Measurements from ENCODE around the gene USP32.
"Not testable (repeated sequence)": the region's sequence is repeated elsewhere in the genome, so short reads cannot be mapped to it uniquely, and the experiment has no call there.

Gene USP32

GRCh38 chr17:60224064-60224463 is 167.9 kb downstream of the USP32 start:
- DNase-seq (ENCODE audit: extremely low read depth, low read depth): no peak
- no peak overlapping the region for H3K4me3 ChIP-seq (replicated peaks; ENCODE audit: low read depth, low read length)
- TF ChIP-seq, protein P1, sequence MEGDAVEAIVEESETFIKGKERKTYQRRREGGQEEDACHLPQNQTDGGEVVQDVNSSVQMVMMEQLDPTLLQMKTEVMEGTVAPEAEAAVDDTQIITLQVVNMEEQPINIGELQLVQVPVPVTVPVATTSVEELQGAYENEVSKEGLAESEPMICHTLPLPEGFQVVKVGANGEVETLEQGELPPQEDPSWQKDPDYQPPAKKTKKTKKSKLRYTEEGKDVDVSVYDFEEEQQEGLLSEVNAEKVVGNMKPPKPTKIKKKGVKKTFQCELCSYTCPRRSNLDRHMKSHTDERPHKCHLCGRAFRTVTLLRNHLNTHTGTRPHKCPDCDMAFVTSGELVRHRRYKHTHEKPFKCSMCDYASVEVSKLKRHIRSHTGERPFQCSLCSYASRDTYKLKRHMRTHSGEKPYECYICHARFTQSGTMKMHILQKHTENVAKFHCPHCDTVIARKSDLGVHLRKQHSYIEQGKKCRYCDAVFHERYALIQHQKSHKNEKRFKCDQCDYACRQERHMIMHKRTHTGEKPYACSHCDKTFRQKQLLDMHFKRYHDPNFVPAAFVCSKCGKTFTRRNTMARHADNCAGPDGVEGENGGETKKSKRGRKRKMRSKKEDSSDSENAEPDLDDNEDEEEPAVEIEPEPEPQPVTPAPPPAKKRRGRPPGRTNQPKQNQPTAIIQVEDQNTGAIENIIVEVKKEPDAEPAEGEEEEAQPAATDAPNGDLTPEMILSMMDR (IDR thresholded peaks at IDR 0.05; ENCODE audit: low read depth, low read length, missing control alignments): no peak

- TF ChIP-seq, protein P1 (IDR thresholded peaks at IDR 0.05; ENCODE audit: low read depth, low read length, missing control alignments): no peak
- DNase-seq (ENCODE audit: extremely low read depth, low read depth): no peak
- no peak overlapping the region for H3K4me3 ChIP-seq (replicated peaks; ENCODE audit: low read depth, low read length)
Observed at GRCh38 chr17:60223456-60223855, 168.5 kb downstream of the USP32 start.

DNA sequence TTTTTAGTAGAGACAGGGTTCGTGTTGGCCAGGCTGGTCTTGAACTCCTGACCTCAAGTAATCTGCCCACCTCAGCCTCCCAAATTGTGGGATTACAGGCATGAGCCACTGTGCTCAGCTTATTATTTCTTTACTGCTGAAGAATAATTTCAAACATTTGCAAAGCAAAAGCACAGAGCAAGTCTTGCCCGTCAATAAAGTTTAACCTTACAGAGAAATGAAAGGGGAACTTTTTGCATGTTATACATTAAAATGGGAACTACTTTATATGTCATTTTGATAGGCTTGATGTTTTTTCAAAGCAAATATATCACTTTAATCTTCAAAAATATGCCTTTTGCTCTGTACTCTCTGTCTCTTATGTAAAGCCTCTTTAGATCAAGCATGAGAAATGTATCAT is 173.2 kb downstream of the USP32 start:
- not testable (repeated sequence) for DNase-seq (ENCODE audit: extremely low read depth, low read depth); H3K4me3 ChIP-seq (replicated peaks; ENCODE audit: low read depth, low read length)

DNA sequence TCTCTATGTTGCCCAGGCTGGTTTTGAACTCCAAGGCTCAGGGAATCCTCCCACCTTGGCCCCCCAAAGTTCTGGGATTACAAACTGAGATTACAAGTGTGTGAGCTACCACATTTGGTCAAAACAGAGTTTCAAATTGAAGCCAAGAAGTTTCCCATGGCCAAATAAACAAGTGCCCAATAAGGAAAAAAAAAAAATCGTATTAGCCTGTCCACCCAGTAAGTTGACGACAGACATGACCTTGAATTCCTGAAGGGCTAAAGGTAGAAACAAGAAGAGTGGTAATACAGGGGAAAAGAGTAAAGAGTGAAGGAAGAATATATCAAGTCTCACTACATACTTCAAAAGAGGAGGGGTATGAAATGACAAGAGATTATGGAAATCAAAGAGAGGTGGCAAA is 176.0 kb downstream of the USP32 start:
- not testable (repeated sequence) for DNase-seq (ENCODE audit: extremely low read depth, low read depth); H3K4me3 ChIP-seq (replicated peaks; ENCODE audit: low read depth, low read length)

- DNase-seq (ENCODE audit: extremely low read depth, low read depth); H3K4me3 ChIP-seq (replicated peaks; ENCODE audit: low read depth, low read length): not testable (repeated sequence)
Observed at GRCh38 chr17:60211282-60211681, 180.7 kb downstream of the USP32 start.

DNA sequence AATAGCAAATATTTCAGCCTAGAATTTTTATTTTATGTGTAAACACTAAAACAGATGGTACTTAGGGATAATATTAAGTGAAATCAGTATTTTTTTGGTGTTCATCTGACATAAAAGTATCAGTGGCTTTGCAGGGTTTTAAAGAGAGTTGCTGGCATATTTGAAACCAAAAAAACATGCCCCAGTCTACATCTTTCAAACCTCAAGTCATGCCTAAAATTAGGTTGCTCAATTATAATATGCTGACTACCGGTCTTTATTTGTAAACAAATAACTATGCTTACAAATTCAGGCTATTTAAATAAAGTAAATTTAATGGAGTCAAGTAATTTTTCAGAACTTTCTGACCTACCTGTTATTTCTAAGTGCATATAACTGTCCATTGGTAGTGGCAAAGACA is 183.6 kb downstream of the USP32 start:
- not testable (repeated sequence) for H3K4me3 ChIP-seq (replicated peaks; ENCODE audit: low read depth, low read length); DNase-seq (ENCODE audit: extremely low read depth, low read depth)

- DNase-seq (ENCODE audit: extremely low read depth, low read depth): not testable (repeated sequence)
Observed at GRCh38 chr17:60205782-60206181, 186.2 kb downstream of the USP32 start.

DNA sequence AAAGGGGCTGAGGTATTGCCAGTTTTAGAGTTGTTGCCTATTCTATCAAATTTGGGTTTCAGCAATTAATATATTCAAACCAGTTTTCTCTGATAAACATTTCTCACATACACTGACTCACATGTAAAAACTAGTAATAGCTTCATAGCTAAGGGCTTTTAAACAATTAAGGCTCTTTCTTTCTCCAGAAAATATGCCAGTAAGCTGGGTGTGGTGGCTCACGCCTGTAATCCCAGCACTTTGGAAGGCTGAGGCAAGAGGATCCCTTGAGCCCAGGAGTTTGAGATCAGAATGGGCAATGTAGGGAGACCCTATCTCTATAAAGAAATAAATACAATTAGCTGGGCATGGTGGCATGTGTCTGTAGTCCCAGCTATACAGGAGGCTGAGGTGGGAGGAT is 193.3 kb downstream of the USP32 start:
- H3K4me3 ChIP-seq (replicated peaks; ENCODE audit: low read depth, low read length); DNase-seq (ENCODE audit: extremely low read depth, low read depth): not testable (repeated sequence)

More at GRCh38 chr17:60205782-60206181, 186.2 kb downstream of the USP32 start:
- not testable (repeated sequence) for H3K4me3 ChIP-seq (replicated peaks; ENCODE audit: low read depth, low read length)

- DNase-seq (ENCODE audit: extremely low read depth, low read depth): not testable (repeated sequence)
Observed at GRCh38 chr17:60194141-60194540, 197.8 kb downstream of the USP32 start.

DNA sequence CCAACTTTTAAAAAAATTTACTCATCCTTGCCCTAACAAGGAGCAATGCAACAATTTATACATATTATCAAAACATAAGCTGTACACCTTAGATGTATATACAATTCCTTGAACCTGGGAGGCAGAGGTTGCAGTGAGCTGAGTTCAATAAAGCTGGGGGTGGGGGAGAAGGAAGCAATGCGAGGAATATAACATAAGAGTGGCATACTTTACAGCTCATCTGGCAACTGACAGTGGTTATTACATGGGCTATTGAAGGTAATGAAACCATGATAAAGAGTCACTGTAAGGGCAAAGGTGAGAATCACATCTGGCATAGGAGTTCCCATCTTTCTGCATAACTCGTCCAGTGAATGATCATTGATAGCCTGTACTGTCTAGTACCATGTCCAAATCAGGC is 198.5 kb downstream of the USP32 start:
- no peak for DNase-seq (ENCODE audit: extremely low read depth, low read depth)
- no peak overlapping the region for H3K4me3 ChIP-seq (replicated peaks; ENCODE audit: low read depth, low read length)
- TF ChIP-seq, protein P1 (IDR thresholded peaks at IDR 0.05; ENCODE audit: low read depth, low read length, missing control alignments): no peak

More at GRCh38 chr17:60194141-60194540, 197.8 kb downstream of the USP32 start:
- not testable (repeated sequence) for H3K4me3 ChIP-seq (replicated peaks; ENCODE audit: low read depth, low read length)

DNA sequence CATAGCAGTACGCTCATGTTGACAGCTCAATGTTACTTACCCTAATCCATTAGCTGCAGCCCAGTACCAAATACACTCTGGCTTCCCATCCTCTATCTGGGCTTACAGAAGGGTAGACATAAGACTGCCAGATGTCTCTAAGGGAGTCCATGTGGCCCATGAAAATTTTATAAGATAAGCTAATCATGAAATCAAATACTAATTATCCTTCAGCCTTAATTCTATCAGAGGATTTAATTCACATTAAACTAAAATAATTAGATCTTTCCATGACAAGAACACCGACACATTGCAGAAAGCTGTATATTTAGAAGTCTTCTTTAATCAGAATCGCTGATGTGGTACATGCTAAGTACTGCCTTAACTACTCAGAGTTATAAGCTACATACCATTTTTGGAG is 198.9 kb downstream of the USP32 start:
- DNase-seq (ENCODE audit: extremely low read depth, low read depth); H3K4me3 ChIP-seq (replicated peaks; ENCODE audit: low read depth, low read length): not testable (repeated sequence)

DNA sequence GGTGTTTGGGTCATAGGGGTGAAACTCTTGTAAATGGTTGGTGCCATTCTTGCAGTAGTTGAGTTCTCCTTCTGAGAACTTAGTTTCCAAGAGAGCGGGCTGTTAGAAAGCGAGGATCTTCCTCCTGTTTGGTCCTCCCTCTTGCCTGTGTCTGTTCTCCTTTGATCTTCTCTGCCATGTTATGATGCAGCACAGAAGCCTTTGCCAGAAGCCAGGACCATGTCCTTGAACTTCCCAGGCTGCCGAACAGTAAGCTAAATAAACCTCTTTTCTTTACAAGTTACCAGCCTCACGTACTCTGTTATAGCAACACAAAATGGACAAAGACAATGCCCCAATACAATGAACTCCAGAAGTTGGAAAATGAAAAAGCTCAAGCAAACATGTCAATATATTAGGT is 201.9 kb downstream of the USP32 start:
- H3K4me3 ChIP-seq (replicated peaks; ENCODE audit: low read depth, low read length); DNase-seq (ENCODE audit: extremely low read depth, low read depth): not testable (repeated sequence)

Measured in HFF-Myc (cell line).